Right forelimb (tissue), 1 donor: ENCODE data around the gene CYP4F11.
"Not testable (repeated sequence)": the region's sequence is repeated elsewhere in the genome, so short reads cannot be mapped to it uniquely, and the experiment has no call there.

Experiments
- DNase-seq: peaks from one replicate; pipeline ENCODE4 v3.0.0-alpha.2; 2018

CYP4F11 gene

DNA sequence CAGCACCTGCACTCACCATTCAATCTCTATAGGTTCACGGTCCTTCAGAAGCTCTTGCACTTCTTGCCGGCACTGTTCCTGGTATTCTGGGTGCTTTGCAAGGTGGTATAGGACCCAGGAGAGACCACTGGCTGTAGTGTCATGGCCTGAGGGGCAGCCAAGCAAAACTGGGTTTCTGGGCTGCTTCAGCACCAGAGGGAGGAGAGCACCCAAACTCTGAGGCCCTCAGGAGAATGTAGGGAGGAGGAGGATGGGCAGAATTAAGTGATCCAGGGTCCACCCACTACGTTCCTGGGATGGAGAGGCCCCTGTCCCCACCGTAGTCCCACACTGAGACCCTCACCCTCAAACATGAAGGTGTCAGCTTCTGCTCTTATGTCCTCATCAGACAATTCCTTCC is 12.3 kb downstream of the CYP4F11 start:
- DNase-seq, result no peak

DNA sequence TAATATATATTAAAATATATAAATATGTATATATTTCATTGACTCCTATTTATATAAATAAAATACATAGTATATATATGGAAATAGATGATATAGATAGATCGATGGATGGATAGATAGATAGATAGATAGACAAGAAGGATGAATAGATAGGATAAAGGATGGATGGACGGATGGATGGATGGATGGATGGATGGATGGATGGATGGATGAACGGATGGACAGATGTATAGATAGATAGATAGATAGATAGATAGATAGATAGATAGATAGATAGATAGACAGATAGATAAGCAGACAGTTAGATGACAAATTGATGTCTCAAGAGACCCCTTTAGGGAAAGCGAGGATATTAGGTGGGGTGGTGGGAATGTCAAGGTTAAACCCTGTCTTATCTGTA is 15.1 kb downstream of the CYP4F11 start:
- DNase-seq, result no peak

DNA sequence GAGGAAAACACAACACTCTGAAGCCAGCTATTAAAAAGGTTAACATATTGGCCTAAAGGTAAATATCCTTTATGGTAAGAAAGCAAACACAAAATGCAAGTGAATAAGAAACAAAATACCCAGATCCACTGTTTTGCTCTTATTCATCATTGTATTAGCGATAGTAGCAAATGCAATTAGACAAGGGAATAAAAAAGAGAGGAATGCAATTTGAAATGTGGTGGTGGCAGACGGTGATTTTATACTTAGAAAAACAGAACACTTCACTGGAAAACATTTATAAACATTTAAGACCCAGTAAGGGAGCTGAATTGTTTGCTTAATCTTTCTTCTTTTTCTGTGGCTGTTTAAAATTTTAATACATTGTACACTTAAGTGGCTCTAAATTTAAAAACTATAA is 19.2 kb downstream of the CYP4F11 start:
- DNase-seq, result no peak

DNA sequence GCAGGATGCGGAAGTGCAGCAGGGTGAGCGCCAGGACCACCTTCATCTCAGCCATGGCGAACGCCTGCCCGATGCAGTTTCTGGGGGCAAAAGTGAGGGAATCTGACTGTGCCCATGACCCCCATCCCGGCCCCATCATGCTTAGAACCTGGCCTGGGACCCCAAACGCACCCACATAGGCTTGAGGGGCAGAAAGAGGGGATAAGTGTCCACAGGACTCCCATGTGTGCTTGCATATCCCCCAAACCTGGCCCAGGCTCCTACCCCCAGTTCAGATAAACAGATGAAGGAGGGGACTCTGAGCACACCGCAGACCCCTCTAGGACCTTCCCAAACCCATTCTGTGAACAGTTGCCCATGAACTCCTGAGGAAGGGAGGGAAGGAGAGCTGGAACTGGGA is 20.5 kb downstream of the CYP4F11 start:
- peak; percentile 1 for DNase-seq

DNA sequence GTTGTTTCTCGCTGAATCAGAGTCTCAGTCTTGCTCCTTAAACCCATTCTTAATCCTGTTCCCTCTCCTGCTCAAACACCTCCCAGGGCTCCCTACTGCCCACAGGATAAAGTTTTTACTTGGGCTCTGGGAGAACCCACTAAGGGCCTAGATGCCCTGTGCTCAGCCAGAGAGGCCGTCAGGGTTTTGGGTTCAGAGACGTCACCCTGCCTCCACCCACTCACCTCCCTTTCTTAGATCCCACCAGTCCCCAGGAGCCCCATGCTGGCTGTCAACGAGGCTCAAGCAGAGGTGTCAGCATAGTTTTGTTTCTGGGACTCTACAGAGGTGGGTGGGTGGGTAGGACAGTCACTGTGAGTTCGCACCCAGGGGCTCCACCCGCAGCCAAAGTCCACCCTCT is 20.9 kb downstream of the CYP4F11 start:
- DNase-seq, result no peak

DNA sequence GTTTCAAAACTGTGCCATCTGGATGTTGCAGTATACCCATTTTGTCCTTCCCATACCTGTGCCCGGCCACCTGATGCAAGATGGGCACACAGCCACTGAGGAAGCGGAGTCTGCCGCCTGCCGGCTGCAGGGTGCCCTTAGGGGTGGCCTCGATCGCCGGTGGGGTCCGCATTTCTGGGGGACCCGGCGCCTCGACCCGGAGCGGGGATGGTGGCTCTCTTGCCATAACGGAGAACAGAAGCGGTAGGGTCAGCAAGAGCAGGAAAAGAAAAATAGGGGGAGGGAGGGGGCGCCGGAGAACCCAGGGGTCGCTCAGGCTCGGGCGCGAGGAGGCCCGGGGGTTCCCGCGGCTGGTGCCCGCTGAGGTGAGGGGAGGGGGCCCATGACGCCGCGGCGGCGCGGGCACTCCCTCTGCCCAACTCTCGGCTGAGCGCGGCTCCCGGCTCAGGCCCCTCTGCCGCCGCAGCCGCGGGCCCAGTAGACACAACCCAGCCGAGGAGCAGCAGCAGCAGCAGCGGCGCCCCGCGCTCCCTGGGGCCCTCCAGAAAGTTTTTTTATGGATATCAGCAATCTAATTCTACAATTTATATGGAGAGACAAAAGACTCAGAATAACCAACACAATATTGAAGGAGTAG is 22.6 kb downstream of the CYP4F11 start:
- DNase-seq, result no peak

DNA sequence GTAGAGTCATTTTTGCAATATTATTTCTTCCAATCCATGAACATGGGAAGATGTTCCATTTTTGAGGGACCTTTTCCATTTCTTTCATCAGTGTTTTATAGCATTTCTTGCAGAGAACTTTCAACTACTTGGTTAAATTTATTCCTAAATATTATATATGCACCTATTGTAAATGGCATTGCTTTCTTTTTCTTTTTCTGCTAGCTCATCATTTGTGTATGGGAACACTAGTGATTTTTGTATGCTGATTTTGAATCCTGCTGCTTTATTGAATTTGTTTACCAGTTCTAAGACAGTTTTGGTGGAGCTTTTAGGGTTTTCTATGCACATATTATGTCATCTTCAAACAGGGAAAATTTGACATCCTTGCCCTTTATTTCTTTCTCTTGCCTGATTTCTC is 29.3 kb downstream of the CYP4F11 start:
- no peak for DNase-seq

DNA sequence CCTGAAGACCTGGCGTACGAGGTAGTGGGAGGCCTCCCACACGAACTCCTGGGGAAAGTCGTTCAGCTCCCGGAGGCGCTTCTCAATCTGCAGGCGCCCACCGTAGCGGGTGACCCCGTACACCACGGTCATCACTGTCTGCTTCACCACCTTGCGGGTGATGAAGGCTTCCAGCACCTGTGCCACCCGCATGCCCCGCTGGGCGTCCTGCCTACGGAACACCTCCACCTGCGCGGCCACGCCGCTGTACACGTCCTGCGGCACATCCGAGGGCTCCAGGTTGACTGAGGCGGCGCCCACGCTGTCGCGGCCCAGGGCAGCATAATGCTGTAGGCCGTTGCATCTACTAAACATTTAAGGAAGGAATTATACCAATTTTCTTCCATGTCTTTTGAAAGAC is 31.4 kb downstream of the CYP4F11 start:
- DNase-seq, result not testable (repeated sequence)

DNA sequence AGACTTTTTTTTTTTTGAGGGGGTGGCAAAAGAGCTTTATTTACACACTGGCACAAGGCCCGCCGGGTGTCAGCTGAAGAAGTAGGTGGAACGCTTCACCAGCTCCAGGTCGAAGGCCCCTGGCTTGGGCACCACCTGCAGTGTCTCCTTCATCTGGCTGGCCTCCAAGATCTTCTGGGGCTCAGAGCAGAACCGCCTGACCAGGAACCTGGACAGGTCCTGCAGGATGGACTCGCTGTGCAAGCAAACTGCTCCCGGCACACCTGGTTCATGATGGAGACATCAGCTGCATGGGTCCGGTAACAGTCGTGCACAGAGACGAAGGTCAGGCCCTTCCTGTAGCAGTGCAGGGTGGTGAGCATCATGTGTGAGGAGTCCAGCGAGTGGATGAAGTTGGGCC is 32.1 kb downstream of the CYP4F11 start:
- DNase-seq, result no peak

DNA sequence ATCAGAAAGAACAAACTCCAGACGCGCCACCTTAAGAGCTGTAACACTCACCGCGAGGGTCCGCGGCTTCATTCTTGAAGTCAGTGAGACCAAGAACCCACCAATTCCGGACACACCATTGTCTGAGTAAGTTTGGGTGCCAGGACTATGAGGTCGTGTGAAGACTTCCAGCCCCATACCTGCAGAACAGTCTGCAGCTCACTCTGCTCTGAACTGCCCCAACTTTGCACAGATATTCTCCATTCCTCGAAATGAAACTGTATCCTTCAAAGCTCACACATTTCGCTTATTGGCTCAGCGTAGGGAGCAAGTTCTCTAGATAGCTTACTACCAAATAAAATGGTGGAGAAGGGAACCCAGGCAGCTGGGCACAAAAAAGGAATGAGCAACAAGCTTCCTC is 33.8 kb downstream of the CYP4F11 start:
- DNase-seq, result no peak

DNA sequence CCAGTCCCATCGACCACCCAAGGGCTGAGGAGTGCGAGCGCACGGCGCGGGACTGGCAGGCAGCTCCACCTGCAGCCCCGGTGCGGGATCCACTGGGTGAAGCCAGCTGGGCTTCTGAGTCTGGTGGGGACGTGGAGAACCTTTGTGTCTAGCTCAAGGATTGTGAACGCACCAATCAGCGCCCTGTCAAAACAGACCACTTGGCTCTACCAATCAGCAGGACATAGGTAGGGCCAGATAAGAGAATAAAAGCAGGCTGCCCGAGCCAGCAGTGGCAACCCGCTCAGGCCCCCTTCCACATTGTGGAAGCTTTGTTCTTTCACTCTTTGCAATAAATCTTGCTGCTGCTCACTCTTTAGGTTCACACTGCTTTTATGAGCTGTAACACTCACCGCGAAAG is 34.3 kb downstream of the CYP4F11 start:
- DNase-seq, result not testable (repeated sequence)

DNA sequence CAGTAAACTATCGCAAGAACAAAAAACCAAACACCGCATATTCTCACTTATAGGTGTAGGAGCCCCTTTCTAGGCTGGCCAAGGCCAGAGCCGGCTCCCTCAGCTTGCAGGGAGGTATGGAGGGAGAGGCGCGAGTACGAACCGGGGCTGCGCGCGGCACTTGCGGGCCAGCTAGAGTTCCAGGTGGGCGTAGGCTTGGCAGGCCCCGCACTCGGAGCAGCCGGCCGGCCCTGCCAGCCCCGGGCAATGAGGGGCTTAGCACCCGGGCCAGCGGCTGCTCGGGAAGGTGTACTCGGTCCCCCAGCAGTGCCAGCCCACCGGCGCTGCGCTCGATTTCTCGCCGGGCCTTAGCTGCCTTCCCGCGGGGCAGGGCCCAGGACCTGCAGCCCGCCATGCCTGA is 34.8 kb downstream of the CYP4F11 start:
- DNase-seq, result not testable (repeated sequence)

DNA sequence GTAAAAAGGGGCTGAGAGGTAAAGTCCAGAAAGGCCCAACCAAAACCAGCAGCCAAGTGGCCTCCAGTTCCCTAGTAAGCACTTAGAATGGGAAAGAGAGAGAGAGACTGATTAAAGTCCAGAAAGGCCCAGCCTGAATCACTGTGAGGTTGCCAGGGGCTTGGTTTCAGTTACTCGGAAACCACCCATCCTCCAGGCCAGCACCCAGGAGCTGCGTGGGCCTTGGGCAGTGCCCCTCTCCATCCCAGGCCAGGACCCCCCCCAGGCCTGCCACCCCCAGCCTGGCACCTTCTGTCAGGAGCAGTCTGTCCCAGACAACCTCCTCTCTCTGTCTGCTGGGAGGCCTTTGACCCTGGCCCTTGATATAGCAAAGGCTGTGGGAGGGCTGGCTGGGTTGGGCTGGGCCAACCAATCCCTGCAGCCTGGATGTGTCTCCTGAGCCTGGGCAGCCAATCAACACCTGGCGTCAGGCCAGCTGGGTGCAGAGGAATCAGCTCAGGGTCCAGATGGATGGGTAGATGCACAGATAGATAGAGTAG is 36.5 kb downstream of the CYP4F11 start, which contains the start of gene CYP4F2:
Gene CYP4F2, minus strand, starts transcription at position 337 of the 539 bp plus-strand sequence. CDS start 463 bp downstream, outside the sequence.
- DNase-seq, result no peak

DNA sequence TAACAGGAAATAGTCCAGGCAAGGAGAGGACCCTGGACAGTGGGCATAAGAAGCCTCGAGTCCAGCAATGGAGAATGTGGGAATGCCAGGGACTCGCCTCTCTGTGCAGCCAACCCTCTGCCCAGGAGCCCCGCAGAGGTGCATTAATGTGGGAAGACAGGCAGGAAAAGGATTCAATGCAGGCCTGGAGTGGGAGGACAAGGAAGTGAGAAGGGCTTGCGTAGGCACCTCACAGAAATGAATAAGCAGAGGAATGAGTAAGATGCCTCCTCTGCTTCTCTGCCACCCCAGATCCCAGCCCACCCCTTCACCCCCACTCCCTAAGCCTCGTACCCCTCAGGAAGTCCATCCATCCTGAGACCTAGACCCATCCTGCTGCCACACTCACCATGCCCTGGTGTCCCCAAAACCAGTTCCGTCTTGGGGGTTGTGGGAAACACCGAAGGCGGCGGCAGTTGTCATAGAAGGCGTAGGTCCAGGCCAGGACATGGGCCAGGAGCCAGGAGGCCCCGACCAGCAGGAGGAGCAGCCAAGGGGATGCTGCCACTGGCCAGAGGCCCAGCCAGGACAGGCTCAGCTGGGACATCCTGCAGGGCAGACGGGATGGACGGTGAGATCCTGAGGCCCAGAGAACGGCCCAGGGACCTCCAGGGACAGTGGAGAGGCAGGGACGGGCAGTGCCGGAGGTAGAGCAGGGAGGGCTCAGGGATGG is 37.1 kb downstream of the CYP4F11 start:
- DNase-seq, result no peak

DNA sequence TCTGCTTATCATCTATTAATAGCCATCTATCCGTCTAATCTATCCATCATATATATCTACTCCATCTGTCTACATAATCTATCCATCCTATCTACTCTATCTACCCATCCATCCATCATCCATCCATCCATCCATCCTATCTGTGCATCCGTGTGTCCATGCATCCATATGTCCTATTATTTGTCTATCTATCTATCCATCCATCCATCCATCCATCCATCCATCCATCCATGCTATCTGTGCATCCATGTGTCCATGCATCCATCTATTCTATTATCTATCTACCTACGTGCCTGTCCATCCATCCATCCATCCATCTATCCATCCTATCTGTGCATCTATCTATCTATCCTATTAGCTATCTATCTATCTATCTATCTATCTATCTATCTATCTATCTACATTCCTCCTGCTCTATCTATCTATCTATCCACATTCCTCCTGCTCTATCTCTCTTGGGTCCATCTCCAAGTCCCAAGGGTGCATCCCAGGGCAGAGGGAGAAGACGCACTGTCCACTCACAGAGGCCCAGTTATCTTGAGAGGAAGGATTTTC is 38.4 kb downstream of the CYP4F11 start:
- no peak for DNase-seq

DNA sequence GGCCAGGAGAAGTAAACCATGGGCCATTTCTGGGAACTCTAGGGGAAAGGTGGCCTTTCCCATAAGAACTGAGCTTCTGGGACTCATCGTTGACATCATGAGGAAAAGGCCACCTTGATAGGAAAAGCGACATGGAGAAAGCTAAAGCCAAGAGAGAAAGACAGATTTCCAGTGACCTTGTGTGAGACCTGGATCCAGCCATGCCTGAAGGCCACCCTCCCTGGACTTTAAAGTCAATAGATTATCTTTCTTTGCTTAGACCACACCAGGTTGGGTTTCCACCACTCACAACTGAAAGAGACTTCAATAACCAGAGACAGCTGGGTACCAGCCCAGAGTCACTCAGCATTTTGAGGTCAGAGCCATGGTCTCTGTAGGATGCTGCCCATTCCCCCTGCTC is 40.0 kb downstream of the CYP4F11 start:
- DNase-seq, result no peak

DNA sequence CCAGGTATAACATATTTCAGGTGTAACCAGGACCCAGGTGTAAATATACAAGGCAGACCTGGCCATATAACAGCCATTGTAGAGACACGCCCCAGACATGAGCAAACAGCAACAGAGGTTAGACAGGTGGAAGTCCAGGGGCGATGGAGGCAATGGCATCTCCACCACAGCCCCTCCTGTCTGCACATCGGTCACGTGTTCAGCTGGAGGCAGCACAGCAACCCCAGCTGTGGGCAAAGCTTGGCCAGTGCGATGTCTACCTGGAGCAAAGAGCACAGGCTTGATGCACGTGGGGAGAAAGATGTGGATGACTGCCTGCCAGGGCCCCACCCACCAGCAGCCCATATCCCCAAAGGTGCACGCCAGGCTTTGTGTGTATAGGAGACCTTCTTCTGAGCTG is 40.9 kb downstream of the CYP4F11 start:
- no peak for DNase-seq

DNA sequence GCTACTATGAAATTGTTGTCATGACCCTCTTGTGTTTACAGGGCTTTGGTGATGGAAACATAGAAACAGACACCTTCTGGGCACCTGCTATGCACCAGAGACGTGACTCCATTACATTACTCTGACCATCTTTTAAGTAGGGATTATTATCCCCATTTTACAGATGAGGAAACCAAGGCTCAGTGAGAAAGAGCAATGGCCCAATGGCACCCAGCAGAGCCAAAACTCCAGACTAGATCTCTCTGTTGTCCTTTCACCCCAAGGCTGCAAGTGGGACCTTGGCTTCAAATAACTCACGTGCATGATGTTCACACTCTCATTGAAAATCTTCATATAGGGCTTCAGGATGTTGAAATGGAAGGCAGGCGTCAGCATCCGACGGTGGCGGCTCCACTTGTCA is 42.3 kb downstream of the CYP4F11 start:
- no peak for DNase-seq

DNA sequence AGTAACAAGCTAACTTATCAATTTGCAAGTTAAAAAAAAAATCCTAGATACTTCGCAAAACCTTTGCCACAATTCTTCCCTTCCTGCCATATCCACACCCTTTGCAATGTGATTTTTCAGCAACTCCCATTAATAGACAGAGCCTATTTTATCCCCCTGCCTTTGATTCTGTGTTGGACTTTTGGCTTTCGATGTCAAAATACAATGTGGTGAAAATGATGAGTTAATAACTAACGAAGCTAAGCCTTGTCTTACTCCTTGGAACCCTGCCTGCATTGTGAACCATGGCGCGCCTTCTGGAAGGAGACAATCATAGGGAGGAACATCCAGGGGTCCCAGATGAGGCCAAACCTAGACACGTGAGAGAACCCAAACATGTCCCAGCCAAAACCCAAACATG is 42.9 kb downstream of the CYP4F11 start:
- DNase-seq, result no peak

DNA sequence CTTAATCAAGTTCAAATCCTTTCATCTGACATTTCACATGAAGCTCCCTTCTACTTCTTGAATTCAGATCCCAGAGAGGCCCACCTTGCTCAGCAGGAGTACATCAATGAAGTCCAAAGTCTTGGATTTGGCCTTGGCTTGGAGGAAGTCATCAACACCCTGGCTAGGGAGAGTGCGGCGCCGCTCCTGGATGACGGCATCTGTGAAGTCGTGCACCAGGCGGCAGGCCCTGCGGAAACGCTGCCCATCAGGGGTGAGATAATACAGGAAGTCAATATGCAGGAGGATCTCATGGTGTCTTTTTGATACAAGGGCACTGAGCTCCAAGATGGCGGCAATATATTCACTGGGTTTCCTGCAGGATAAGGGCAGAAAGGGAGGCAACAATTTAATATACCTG is 45.0 kb downstream of the CYP4F11 start:
- not testable (repeated sequence) for DNase-seq

DNA sequence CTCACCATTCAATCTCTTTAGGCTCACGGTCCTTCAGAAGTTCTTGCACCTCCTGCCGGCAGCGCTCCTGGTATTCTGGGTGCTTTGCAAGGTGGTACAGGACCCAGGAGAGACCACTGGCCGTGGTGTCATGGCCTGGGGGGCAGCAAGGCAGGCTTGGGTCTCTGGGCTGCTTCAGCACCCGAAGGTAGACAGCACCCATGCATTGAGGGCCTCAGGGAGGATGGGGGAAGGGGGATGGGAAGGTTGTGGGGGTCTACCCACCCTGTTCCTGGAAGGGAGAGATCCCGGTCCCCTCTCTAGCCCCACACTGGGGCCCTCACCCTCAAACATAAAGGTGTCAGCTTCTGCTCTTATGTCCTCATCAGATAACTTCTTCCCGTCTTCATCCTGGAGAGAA is 48.4 kb downstream of the CYP4F11 start:
- no peak for DNase-seq

DNA sequence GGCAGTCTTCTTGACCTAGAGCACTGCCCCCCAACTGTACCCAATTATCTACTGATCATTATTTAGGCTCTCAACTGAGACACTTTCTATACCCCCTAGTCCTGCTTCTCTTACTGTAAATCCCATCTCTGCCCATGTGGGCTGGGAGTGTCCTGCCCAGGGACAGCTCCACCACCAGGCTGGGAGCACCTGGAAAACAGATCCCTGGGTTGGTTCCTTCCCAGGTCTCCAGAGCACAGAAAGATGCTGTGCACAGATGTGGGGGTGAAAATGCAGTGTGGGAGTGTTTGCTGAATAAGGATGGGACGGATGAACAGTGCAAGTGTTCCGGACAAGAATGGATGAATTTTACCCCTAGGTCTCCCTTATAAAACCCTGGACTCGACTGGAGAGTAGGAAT is 49.2 kb downstream of the CYP4F11 start:
- DNase-seq, result no peak

DNA sequence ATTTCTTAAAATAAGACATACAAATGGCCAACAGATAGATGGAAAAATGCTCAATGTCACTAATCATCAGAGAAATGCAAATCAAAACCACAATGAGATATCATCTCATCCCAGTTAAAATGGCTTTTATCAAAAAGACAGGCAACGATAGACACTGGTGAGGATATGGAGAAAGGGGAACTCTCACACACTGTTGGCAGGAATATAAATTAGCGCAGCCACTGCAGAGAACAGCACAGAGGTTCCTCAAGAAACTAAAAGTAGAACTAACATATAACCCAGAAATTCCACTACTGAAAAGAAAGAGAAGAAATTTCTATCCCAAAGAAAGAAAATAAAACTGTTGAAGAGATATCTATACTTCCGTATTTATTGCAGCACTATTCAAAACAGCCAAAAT is 51.0 kb downstream of the CYP4F11 start:
- not testable (repeated sequence) for DNase-seq

DNA sequence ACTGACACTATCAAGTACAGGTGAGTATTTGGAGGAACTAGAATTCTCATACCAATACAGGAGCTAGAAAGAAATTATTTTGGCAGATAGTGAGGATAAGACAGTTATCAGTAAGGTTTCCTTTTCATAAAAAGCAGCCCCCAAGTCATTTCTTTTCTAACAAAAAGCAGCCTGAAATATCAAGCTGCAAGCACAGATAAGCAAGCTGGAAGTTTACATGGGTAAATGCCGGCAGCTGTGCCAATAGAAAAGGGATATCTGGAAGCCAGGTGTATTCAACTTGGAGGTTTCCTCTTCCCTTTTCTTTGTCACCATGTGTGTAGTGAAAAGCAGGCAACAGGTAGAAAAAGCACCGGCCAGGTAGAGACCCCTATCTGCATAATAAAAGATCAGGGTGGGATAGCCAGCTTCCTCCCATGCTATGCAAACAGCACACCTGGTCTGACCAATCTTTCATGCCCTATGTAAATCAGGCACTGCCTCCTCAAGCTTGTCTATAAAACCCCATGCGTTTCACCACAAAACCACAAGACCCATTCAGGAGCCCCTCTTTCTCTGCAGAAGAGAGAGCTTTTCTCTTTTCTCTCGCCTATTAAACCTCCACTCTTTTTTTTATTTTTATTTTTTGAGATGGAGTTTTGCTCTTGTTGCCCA is 59.4 kb downstream of the CYP4F11 start:
- DNase-seq, result no peak
